Prostate gland (tissue), 2 donors: ENCODE measurements around the gene ABTB2.

Experiments
- POLR2A ChIP-seq: fragments of 450-650 bp; IDR thresholded peaks from one replicate; pipeline ENCODE4 v1.6.1; 2016; ENCODE audit warnings: antibody characterized with exemption, mild to moderate bottlenecking
- TF ChIP-seq, protein P1 (sequence below), 4 experiments: fragments of 200-600 bp in 2 of 4; fragments of 450-650 bp in 2 of 4; sonication (generic) in 2 of 4; IDR thresholded peaks; 1 replicate in 3 of 4; 2 replicates in 1 of 4; pipeline ENCODE4 v1.5.1; 2016 to 2019; ENCODE audit warnings: antibody characterized with exemption in 4 of 4, mild to moderate bottlenecking in 2 of 4, moderate library complexity in 2 of 4

DNA sequence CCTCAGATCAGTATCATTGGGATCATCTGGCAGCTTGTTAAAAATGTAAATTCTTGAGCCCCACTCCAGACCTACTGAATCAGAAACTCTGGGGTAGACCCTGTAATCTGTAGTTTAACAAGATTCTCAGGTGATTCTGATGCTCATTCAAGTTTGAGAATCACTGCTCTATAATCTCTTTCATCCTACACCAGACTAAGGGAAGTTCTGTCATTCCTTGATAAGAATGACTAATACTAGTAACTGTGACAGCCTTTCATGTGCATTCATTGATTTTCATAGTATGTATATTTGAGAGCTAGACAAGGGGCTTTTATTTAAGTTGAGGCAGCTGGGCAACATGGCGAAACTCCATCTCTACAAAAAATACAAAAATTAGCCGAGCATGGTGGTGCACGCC lies 222.4 kb downstream of the ABTB2 start:
- TF ChIP-seq, protein P1, sequence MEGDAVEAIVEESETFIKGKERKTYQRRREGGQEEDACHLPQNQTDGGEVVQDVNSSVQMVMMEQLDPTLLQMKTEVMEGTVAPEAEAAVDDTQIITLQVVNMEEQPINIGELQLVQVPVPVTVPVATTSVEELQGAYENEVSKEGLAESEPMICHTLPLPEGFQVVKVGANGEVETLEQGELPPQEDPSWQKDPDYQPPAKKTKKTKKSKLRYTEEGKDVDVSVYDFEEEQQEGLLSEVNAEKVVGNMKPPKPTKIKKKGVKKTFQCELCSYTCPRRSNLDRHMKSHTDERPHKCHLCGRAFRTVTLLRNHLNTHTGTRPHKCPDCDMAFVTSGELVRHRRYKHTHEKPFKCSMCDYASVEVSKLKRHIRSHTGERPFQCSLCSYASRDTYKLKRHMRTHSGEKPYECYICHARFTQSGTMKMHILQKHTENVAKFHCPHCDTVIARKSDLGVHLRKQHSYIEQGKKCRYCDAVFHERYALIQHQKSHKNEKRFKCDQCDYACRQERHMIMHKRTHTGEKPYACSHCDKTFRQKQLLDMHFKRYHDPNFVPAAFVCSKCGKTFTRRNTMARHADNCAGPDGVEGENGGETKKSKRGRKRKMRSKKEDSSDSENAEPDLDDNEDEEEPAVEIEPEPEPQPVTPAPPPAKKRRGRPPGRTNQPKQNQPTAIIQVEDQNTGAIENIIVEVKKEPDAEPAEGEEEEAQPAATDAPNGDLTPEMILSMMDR (IDR thresholded peaks at IDR 0.05) = no peak
- no peak for TF ChIP-seq POLR2A
